HepG2 (cell line): ENCODE data around the gene ZPR1. TPM values are rescaled to one million over a fixed set of nuclear protein-coding genes. Genes with fewer than 3 reads are reported as not detected.

Experiments used
- CENPBD1 ChIP-seq: sonication (generic); formaldehyde crosslinking; IDR thresholded peaks from 2 replicates; pipeline ENCODE4 v1.8.0; 2022; ENCODE audit warnings: missing genetic modification reagents, low read depth, mild to moderate bottlenecking, borderline replicate concordance
- FOSL2 ChIP-seq: sonication (generic); formaldehyde crosslinking; IDR thresholded peaks from 2 replicates; pipeline ENCODE4 v1.4.0; 2020; ENCODE audit warnings: missing genetic modification reagents
- JUND ChIP-seq: sonication (generic); formaldehyde crosslinking; IDR thresholded peaks from 2 replicates; pipeline ENCODE4 v1.8.0; 2022; ENCODE audit warnings: mild to moderate bottlenecking, missing genetic modification reagents
- LCORL ChIP-seq, 2 experiments: fragments of 450-650 bp in 1 of 2; sonication (generic) in 1 of 2; formaldehyde crosslinking in 1 of 2; IDR thresholded peaks; 2 replicates each; pipeline versions ENCODE4 v1.5.0 to v1.6.1; 2017 to 2020; ENCODE audit warnings: antibody characterized with exemption in 1 of 2, missing genetic modification reagents in 1 of 2
- NCOA5 ChIP-seq: sonication (generic); formaldehyde crosslinking; IDR thresholded peaks from 2 replicates; pipeline ENCODE4 v1.4.0; 2020; ENCODE audit warnings: missing genetic modification reagents
- NR2F2 ChIP-seq: IDR thresholded peaks from 2 replicates; pipeline ENCODE4 v1.6.1; 2012; ENCODE audit warnings: low read depth, inconsistent platforms, borderline replicate concordance
- SETDB1 ChIP-seq: sonication (generic); formaldehyde crosslinking; IDR thresholded peaks from 2 replicates; pipeline ENCODE4 v1.5.1; 2020; ENCODE audit warnings: missing genetic modification reagents, mild to moderate bottlenecking, borderline replicate concordance
- SRF ChIP-seq: IDR thresholded peaks from 2 replicates; pipeline ENCODE4 v1.6.1; 2011; ENCODE audit warnings: mild to moderate bottlenecking, low read depth, low read length, moderate library complexity
- THAP8 ChIP-seq: sonication (generic); formaldehyde crosslinking; IDR thresholded peaks from 2 replicates; pipeline ENCODE4 v1.5.1; 2020; ENCODE audit warnings: missing genetic modification reagents, mild to moderate bottlenecking, borderline replicate concordance
- TSC22D2 ChIP-seq: sonication (generic); formaldehyde crosslinking; IDR thresholded peaks from 2 replicates; pipeline ENCODE4 v1.5.1; 2020; ENCODE audit warnings: missing genetic modification reagents, mild to moderate bottlenecking, borderline replicate concordance
- ZBTB38 ChIP-seq: sonication (generic); formaldehyde crosslinking; IDR thresholded peaks from 2 replicates; pipeline ENCODE4 v1.5.1; 2020; ENCODE audit warnings: mild to moderate bottlenecking, missing genetic modification reagents
- ZBTB7A ChIP-seq: sonication (generic); formaldehyde crosslinking; IDR thresholded peaks from 2 replicates; pipeline ENCODE4 v1.8.0; 2022; ENCODE audit warnings: mild to moderate bottlenecking, missing genetic modification reagents
- ZNF224 ChIP-seq: sonication (generic); formaldehyde crosslinking; IDR thresholded peaks from 2 replicates; pipeline ENCODE4 v1.5.0; 2020; ENCODE audit warnings: mild to moderate bottlenecking, missing genetic modification reagents
- ZNF326 ChIP-seq: sonication (generic); formaldehyde crosslinking; IDR thresholded peaks from 2 replicates; pipeline ENCODE4 v1.4.0; 2020; ENCODE audit warnings: missing genetic modification reagents, borderline replicate concordance
- ZNF564 ChIP-seq: sonication (generic); formaldehyde crosslinking; IDR thresholded peaks from 2 replicates; pipeline ENCODE4 v1.8.1; 2023; ENCODE audit warnings: mild to moderate bottlenecking, missing genetic modification reagents
- ZNF674 ChIP-seq: sonication (generic); formaldehyde crosslinking; IDR thresholded peaks from 2 replicates; pipeline ENCODE4 v1.5.0; 2020; ENCODE audit warnings: low read depth, mild to moderate bottlenecking, missing genetic modification reagents
- ZNF780A ChIP-seq: sonication (generic); formaldehyde crosslinking; IDR thresholded peaks from 2 replicates; pipeline ENCODE4 v1.8.0; 2022; ENCODE audit warnings: mild to moderate bottlenecking, missing genetic modification reagents, moderate library complexity
- ZNF850 ChIP-seq: sonication (generic); formaldehyde crosslinking; conservative IDR thresholded peaks from 2 replicates; pipeline ENCODE4 v1.9.0; 2021; ENCODE audit warnings: mild to moderate bottlenecking, missing genetic modification reagents
- polyA plus RNA-seq, 8 experiments: library from polyadenylated mRNA; depleted of rRNA in 3 of 8; stranded (reverse) in 7 of 8; unstranded in 1 of 8; fragments of >200 nt; fragmentation: Illumina TruSeq in 4 of 8; extraction: Trizol in 4 of 8; gene quantifications; 2 replicates each; pipeline versions ENCODE4 v1.2.1 to v1.2.3, GENCODE V29; 2011 to 2016; ENCODE audit warnings: low read depth in 4 of 8, missing spikeins in 1 of 8, mixed read lengths in 1 of 8; ENCODE audit not compliant: insufficient read depth in 1 of 8
- total RNA-seq, 5 experiments: library from RNA; depleted of rRNA; stranded (reverse); fragments of >200 nt; fragmentation: Illumina TruSeq; extraction: Trizol; gene quantifications; 2 replicates each; pipeline ENCODE4 v1.2.3, GENCODE V29; 2016; ENCODE audit warnings: low read depth in 1 of 5
- TF ChIP-seq, protein P1 (sequence below): sonication (generic); formaldehyde crosslinking; IDR thresholded peaks from 2 replicates; pipeline ENCODE4 v1.5.1; 2020; ENCODE audit warnings: missing genetic modification reagents, mild to moderate bottlenecking, borderline replicate concordance
- TF ChIP-seq, protein P2 (sequence below): sonication (generic); formaldehyde crosslinking; IDR thresholded peaks from 2 replicates; pipeline ENCODE4 v1.5.0; 2020; ENCODE audit warnings: mild to moderate bottlenecking, missing genetic modification reagents
- TF ChIP-seq, protein P3 (sequence below): IDR thresholded peaks from 2 replicates; pipeline ENCODE4 v1.6.1; 2018; ENCODE audit warnings: missing genetic modification reagents, mild to moderate bottlenecking, missing compliant biosample characterization
- TF ChIP-seq, protein P4 (sequence below): sonication (generic); formaldehyde crosslinking; IDR thresholded peaks from 2 replicates; pipeline ENCODE4 v1.4.0; 2020; ENCODE audit warnings: missing genetic modification reagents, borderline replicate concordance

ZPR1 gene
- total and polyA plus RNA-seq, 2 of the 13 experiments (the other 11 are each of a cell fraction or from before 2014, with no cell fraction given) = 40.0 to 79.3 TPM

DNA sequence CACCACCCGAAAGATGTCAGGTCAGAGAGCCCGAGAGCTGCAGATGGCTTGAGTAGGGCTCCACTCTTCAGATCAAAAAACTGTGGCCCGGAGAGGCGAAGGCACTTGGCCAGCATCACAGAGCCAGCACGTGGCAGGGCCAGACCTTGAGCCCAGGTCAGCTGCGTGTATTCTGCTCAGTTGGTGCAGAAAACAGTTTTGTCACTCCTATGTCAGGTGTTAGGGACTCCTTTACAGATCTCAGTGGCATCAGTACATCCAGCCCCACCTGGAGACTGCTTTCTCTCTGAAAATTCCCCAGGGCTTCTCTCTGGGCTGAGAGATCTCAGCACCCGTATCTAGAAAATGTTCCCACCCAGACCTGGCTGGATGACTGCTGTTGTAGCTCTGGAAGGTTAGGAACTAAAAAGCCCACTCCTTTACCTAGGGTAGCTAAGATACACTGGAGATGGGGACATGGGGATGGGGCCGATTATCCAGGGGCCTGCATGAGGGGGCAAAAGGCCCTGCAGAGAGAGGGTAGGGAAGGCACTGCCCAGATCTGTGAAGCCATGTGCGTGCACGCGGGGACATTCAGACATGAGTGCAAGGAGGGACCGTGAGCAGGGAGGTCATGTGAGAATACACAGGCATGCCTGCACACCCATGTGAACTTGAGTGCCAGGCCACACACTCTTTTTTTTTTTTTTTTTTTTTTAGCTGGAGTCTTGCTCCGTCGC lies 46.2 kb upstream of the ZPR1 start (continued):
- TF ChIP-seq, protein P1, sequence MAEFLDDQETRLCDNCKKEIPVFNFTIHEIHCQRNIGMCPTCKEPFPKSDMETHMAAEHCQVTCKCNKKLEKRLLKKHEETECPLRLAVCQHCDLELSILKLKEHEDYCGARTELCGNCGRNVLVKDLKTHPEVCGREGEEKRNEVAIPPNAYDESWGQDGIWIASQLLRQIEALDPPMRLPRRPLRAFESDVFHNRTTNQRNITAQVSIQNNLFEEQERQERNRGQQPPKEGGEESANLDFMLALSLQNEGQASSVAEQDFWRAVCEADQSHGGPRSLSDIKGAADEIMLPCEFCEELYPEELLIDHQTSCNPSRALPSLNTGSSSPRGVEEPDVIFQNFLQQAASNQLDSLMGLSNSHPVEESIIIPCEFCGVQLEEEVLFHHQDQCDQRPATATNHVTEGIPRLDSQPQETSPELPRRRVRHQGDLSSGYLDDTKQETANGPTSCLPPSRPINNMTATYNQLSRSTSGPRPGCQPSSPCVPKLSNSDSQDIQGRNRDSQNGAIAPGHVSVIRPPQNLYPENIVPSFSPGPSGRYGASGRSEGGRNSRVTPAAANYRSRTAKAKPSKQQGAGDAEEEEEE (CRISPR knock-in tag) = no peak
- TF ChIP-seq, protein P2, sequence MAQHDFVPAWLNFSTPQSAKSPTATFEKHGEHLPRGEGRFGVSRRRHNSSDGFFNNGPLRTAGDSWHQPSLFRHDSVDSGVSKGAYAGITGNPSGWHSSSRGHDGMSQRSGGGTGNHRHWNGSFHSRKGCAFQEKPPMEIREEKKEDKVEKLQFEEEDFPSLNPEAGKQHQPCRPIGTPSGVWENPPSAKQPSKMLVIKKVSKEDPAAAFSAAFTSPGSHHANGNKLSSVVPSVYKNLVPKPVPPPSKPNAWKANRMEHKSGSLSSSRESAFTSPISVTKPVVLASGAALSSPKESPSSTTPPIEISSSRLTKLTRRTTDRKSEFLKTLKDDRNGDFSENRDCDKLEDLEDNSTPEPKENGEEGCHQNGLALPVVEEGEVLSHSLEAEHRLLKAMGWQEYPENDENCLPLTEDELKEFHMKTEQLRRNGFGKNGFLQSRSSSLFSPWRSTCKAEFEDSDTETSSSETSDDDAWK = no peak
- TF ChIP-seq ZBTB7A (CRISPR knock-in tag) = no peak
- no peak for TF ChIP-seq JUND (CRISPR knock-in tag)
- TF ChIP-seq, protein P3, sequence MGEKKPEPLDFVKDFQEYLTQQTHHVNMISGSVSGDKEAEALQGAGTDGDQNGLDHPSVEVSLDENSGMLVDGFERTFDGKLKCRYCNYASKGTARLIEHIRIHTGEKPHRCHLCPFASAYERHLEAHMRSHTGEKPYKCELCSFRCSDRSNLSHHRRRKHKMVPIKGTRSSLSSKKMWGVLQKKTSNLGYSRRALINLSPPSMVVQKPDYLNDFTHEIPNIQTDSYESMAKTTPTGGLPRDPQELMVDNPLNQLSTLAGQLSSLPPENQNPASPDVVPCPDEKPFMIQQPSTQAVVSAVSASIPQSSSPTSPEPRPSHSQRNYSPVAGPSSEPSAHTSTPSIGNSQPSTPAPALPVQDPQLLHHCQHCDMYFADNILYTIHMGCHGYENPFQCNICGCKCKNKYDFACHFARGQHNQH (CRISPR knock-in tag) = peak; percentile 79
- TF ChIP-seq SETDB1 (CRISPR knock-in tag) = no peak
- TF ChIP-seq THAP8 (CRISPR knock-in tag) = peak; percentile 47; the same call in 1 of the 2 replicates
- TF ChIP-seq ZBTB38 (CRISPR knock-in tag) = no peak
- TF ChIP-seq ZNF326 (CRISPR knock-in tag) = peak; percentile 66; the same call in 1 of the 2 replicates
- TF ChIP-seq SRF = no peak
- TF ChIP-seq LCORL (IDR thresholded peaks at IDR 0.05) = no peak
- TF ChIP-seq LCORL (CRISPR knock-in tag; IDR thresholded peaks at IDR 0.05) = peak; percentile 71; the same call in 1 of the 2 replicates
- peak; percentile 81 for TF ChIP-seq NCOA5 (CRISPR knock-in tag)
- peak; percentile 50; the same call in 1 of the 2 replicates for TF ChIP-seq FOSL2 (CRISPR knock-in tag)
- peak; percentile 68; the same call in 1 of the 2 replicates for TF ChIP-seq ZNF224 (CRISPR knock-in tag)
- TF ChIP-seq ZNF780A (CRISPR knock-in tag) = no peak
- TF ChIP-seq NR2F2 = no peak
- no peak for TF ChIP-seq TSC22D2 (CRISPR knock-in tag)
- TF ChIP-seq, protein P4, sequence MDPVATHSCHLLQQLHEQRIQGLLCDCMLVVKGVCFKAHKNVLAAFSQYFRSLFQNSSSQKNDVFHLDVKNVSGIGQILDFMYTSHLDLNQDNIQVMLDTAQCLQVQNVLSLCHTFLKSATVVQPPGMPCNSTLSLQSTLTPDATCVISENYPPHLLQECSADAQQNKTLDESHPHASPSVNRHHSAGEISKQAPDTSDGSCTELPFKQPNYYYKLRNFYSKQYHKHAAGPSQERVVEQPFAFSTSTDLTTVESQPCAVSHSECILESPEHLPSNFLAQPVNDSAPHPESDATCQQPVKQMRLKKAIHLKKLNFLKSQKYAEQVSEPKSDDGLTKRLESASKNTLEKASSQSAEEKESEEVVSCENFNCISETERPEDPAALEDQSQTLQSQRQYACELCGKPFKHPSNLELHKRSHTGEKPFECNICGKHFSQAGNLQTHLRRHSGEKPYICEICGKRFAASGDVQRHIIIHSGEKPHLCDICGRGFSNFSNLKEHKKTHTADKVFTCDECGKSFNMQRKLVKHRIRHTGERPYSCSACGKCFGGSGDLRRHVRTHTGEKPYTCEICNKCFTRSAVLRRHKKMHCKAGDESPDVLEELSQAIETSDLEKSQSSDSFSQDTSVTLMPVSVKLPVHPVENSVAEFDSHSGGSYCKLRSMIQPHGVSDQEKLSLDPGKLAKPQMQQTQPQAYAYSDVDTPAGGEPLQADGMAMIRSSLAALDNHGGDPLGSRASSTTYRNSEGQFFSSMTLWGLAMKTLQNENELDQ (CRISPR knock-in tag) = no peak
- TF ChIP-seq ZNF564 = 0 out of 2 replicates have a peak, but pooled peaks have one; percentile 29
- no peak for TF ChIP-seq ZNF850 (CRISPR knock-in tag)
- TF ChIP-seq CENPBD1 = no peak
- no peak for TF ChIP-seq ZNF674 (CRISPR knock-in tag)
